Measurements from ENCODE around the gene ARMC10. TPM values are rescaled to one million over a fixed set of nuclear protein-coding genes. Genes with fewer than 3 reads are reported as not detected.

ARMC10 gene
- total and polyA plus RNA-seq, 9 of the 15 experiments (the other 6 are each of a cell fraction or from before 2014, with no cell fraction given), result 17.0 to 113 (median 72.6) TPM

GRCh38 chr7:103025341-103025740 is 49.6 kb upstream of the ARMC10 start:
- no peaks in the 10 kb centered on the region for H3K27me3 ChIP-seq (ENCODE audit: control insufficient read depth in 2 of 2, insufficient read depth in 2 of 2, low read length in 2 of 2)
- intact Hi-C loops (cut with micrococcal nuclease) (loop anchor here (5.0 kb wide), 1 partner anchor 33 kb away; no protein-coding TSS in a partner anchor), in situ Hi-C loops (cut with MboI) (no loop called here)
- ATAC-seq, result peak; percentile 88
- 0% methylated on average over 3 of the region's 3 CpGs for WGBS (ENCODE audit: insufficient coverage, low coverage, missing lambda C conversion rate)
- peak; percentile 80 for FAIRE-seq
- H4K20me1 ChIP-seq (replicated peaks; ENCODE audit: control insufficient read depth, insufficient read depth, low read length), result no peaks in the 10 kb centered on the region
- no TSS peak for BruUV-seq (replicated peaks)
- no peak overlapping the region for H3K4me3 ChIP-seq
- no peaks in the 10 kb centered on the region for H3K79me2 ChIP-seq (ENCODE audit: control insufficient read depth, insufficient read depth, low read length)
- no peak overlapping the region for H3K9ac ChIP-seq (ENCODE audit: insufficient read depth in 1 of 2, low read depth in 2 of 2, low read length in 2 of 2)
- peak overlapping the region; percentile 88 for H2AFZ ChIP-seq (ENCODE audit: low read depth, low read length)
- peaks cover 0 to 5% of the 10 kb centered on the region in 2 experiments; a peak in 2 of 5 replicates for H3K4me1 ChIP-seq (replicated peaks in 1 of 2; ENCODE audit: control insufficient read depth in 2 of 2, insufficient read depth in 2 of 2, low read length in 2 of 2)
- DNase-seq (ENCODE audit: extremely low read depth in 1 of 4, low spot score in 3 of 4), result peak in 2 of 4 experiments; percentile 58 to 68
- H3K9me3 ChIP-seq (replicated peaks; ENCODE audit: control insufficient read depth, insufficient read depth, low read depth, low read length), result 0 out of 2 replicates have a peak, but pooled peaks cover 2% of the 10 kb centered on the region
- ChIA-PET CTCF (ENCODE audit: low intra/inter-chr PET ratio) (no interaction called here), POLR2A (no interaction called here)
- no peaks in the 10 kb centered on the region for H3K36me3 ChIP-seq (ENCODE audit: control insufficient read depth, insufficient read depth, low read length)
- no peaks in the 10 kb centered on the region for H3K9me1 ChIP-seq (ENCODE audit: control insufficient read depth, insufficient read depth, low read length)
- peak overlapping the region; percentile 38; the same call in 1 of the 2 replicates for H3K4me2 ChIP-seq (ENCODE audit: insufficient read depth, low read length)
- no peak overlapping the region; the same call in 2 of the 3 replicates for H3K27ac ChIP-seq (ENCODE audit: extremely low read depth, low read depth, low read length)
- peak; percentile 21 for TF ChIP-seq TAF9B (IDR thresholded peaks at IDR 0.05; ENCODE audit: partially characterized antibody)
- peak; percentile 66 for TF ChIP-seq HMBOX1 (IDR thresholded peaks at IDR 0.05)
- peak; percentile 85; the same call in 1 of the 2 replicates for TF ChIP-seq FOXM1 (IDR thresholded peaks at IDR 0.05; ENCODE audit: low read depth)
- no peak for TF ChIP-seq FOXM1 (CRISPR knock-in tag; IDR thresholded peaks at IDR 0.05; ENCODE audit: low read depth)
- TF ChIP-seq NCOA1 (IDR thresholded peaks at IDR 0.05; ENCODE audit: low read depth), result 0 out of 2 replicates have a peak, but pooled peaks have one; percentile 42
- peak; percentile 54 for TF ChIP-seq MEIS2 (IDR thresholded peaks at IDR 0.05; ENCODE audit: partially characterized antibody)
- peak; percentile 96 for TF ChIP-seq NFIC (IDR thresholded peaks at IDR 0.05)
- TF ChIP-seq SMARCC2 (IDR thresholded peaks at IDR 0.05; ENCODE audit: low read depth), result peak; percentile 92
- 0 out of 4 replicates have a peak, but pooled peaks of 1 of the 2 experiments have one; percentile 44 for TF ChIP-seq TBL1XR1 (IDR thresholded peaks at IDR 0.05; ENCODE audit: low read length in 2 of 2)
- TF ChIP-seq NCOR1 (IDR thresholded peaks at IDR 0.05), result peak; percentile 76
- 0 out of 2 replicates have a peak, but pooled peaks have one; percentile 28 for TF ChIP-seq ETV5 (CRISPR knock-in tag; IDR thresholded peaks at IDR 0.05; ENCODE audit: low read depth)
- TF ChIP-seq FOXA3 (CRISPR knock-in tag; conservative IDR thresholded peaks at IDR 0.05 in 1 of 2, IDR thresholded peaks at IDR 0.05 in 1 of 2), result 0 out of 4 replicates have a peak, but pooled peaks of 1 of the 2 experiments have one; percentile 12
- TF ChIP-seq TRIM24 (IDR thresholded peaks at IDR 0.05), result peak; percentile 87 to 91
- TF ChIP-seq ZBTB5 (IDR thresholded peaks at IDR 0.05), result no peak
- no peak for TF ChIP-seq MAFF (IDR thresholded peaks at IDR 0.05; ENCODE audit: low read length)
- peak; percentile 89 for TF ChIP-seq KLF16 (IDR thresholded peaks at IDR 0.05)

Data from K562 (cell line).